AG04449 (cell line): Measurements from ENCODE around the gene B4GALT1.
A peak's percentile ranks its signal among the peaks of the same experiment; 100 is the strongest.

Experiments
- CTCF ChIA-PET: fragments of 350-600 bp; formaldehyde crosslinking; extraction: SDS; loops from one replicate; lab custom pipeline; 2021; ENCODE audit warnings: antibody characterized with exemption; lab: Yijun Ruan, JAX
- POLR2A ChIA-PET: fragments of 400-600, 350-600 bp; formaldehyde crosslinking; extraction: SDS; loops from one replicate; lab custom pipeline; 2020; ENCODE audit warnings: antibody characterized with exemption, inconsistent platforms; lab: Yijun Ruan, JAX
- DNase-seq: peaks from one replicate; pipeline ENCODE4 v3.0.0-alpha.2; 2010; ENCODE audit warnings: low read depth, low spot score
- H3K4me3 ChIP-seq: 2 replicates; pipeline ENCODE4 v1.5.1; 2011; ENCODE audit warnings: low read depth, mild to moderate bottlenecking, control low read depth, low read length
- CTCF ChIP-seq: IDR thresholded peaks from one replicate; pipeline ENCODE4 v1.5.1; 2011; ENCODE audit warnings: mild to moderate bottlenecking, moderate library complexity, low read length, control low read depth, inconsistent platforms; ENCODE audit not compliant: insufficient read depth; ENCODE audit errors: missing control alignments

The B4GALT1 gene

GRCh38 chr9:33105504-33105903 is 61.6 kb downstream of the B4GALT1 start:
- no peak for TF ChIP-seq CTCF
- no peak overlapping the region for H3K4me3 ChIP-seq
- ChIA-PET POLR2A (no interaction called here), CTCF (interaction anchor here (0.7 kb wide), 1 partner anchor 121 kb away, joined by 4 read pairs; no protein-coding TSS in a partner anchor)
- no peak for DNase-seq

- DNase-seq: no peak
- CTCF ChIA-PET: no interaction called here
- POLR2A ChIA-PET: no interaction called here
- H3K4me3 ChIP-seq: no peak overlapping the region
- TF ChIP-seq CTCF: no peak
These were observed 62.7 kb downstream of the B4GALT1 start for GRCh38 chr9:33104401-33104800.

GRCh38 chr9:33103501-33104281 is 63.4 kb downstream of the B4GALT1 start:
- DNase-seq: no peak
- H3K4me3 ChIP-seq: no peak overlapping the region
- no peak for TF ChIP-seq CTCF
- CTCF ChIA-PET: interaction anchor here (0.8 to 1.2 kb wide), 2 partner anchors 13 to 122 kb away, joined by 3 read pairs; no protein-coding TSS in a partner anchor
- POLR2A ChIA-PET: no interaction called here

- DNase-seq: no peak
- CTCF ChIA-PET: interaction anchor here (0.8 to 1.5 kb wide), 4 partner anchors 14 to 124 kb away, joined by 3 to 4 read pairs (median 3); no protein-coding TSS in a partner anchor
- H3K4me3 ChIP-seq: no peak overlapping the region
- TF ChIP-seq CTCF: no peak
- POLR2A ChIA-PET: no interaction called here
These were observed 64.5 kb downstream of the B4GALT1 start for GRCh38 chr9:33102551-33103210.

- ChIA-PET CTCF (interaction anchor here (1.5 kb wide), 2 partner anchors 17 to 24 kb away, joined by 3 to 4 read pairs; no protein-coding TSS in a partner anchor), POLR2A (no interaction called here)
- H3K4me3 ChIP-seq: no peak overlapping the region
- peak; percentile 62 for DNase-seq
- no peak for TF ChIP-seq CTCF
These were observed 65.8 kb downstream of the B4GALT1 start for GRCh38 chr9:33101104-33101951.
